Superior temporal gyrus (tissue), 1 donor: ENCODE data around the gene HOXB2.
"Not testable (repeated sequence)": the region's sequence is repeated elsewhere in the genome, so short reads cannot be mapped to it uniquely, and the experiment has no call there.

ENCODE experiments used
- DNase-seq: peaks from one replicate; pipeline ENCODE4 v3.0.0-alpha.2; 2016; ENCODE audit errors: extremely low spot score

The HOXB2 gene

DNA sequence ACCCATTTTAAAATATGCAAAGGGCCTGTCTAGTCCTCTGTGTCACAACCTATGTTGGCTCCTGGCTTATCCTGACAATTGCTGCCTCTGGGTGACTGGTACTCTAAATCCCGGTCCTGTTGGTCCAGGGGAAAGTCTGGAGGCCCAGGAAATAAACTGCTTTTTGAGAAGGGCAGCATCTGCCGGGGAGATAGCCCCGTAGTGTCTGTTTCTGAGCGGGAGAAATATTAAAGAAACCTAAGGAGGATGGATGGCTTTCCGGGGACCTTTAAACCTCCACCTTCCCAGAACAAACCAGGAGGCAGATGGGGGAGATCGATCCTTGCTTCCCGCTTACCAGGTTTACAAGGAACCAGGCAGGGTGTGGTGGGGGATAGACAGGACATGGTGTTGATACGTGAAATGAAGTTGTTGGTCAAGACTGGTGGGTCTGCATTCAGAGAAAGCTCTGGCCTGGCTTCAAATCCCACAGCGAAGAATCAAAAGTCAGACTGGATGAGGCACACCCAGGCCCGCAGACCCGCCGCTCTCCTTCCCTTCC lies 3.8 kb downstream of the HOXB2 start:
- DNase-seq, result no peak

DNA sequence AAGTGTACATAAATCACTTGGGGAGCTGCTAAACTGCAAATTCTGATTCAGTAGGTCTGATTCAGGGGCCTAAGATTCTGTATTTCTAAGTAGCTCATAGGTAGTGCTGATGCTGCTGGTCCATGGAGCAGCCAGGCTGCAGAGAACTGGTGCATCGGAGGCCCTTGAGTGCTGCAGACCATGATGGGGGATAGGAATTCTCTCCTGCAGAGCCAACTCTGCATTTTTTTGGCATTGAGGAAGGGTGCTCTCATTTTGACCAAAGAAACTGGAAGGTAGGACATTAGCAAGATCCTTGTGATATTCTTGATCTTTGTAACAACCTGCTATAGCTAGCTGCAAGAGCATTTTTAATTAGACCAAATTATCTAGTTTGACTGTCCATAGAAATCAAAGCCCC lies 4.7 kb downstream of the HOXB2 start:
- no peak for DNase-seq

DNA sequence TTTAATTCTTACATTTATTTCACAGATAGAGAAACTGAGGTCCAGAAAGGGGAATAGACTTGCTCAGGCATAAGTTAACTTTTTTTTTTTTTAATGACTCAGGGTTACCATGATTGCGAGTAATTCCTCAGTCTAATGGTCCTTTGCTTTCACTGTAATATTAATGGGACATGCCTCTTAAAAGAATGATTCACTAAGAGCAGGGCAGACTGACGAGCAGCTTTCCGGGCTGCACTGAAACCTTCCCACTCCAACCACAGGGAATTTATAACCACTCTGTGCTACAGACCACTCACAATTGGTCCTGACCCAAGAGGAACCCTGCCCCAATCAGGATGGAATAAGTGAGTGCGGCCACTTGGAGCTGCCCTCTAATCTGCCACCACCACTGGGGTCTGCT lies 5.7 kb downstream of the HOXB2 start:
- DNase-seq, result no peak

DNA sequence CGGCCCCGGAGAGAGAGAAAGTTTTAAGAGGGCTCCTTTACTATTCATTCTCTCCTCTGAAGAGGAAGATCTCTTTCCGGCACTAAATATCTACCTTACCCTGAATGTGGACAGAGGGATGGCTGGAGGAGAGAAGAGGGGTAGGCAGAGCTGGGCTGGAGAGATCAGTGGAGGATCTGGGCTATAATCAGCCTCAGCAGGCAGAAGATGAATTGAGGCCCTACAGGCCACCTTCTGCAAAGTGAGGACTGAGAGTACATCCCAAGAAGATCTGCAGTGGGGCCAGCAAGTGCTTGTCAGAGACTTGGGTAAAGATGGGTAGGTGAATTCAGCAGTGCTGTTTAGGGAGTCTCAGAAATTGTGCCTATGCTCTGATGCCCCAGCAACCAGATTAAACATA lies 7.6 kb downstream of the HOXB2 start:
- DNase-seq, result no peak

DNA sequence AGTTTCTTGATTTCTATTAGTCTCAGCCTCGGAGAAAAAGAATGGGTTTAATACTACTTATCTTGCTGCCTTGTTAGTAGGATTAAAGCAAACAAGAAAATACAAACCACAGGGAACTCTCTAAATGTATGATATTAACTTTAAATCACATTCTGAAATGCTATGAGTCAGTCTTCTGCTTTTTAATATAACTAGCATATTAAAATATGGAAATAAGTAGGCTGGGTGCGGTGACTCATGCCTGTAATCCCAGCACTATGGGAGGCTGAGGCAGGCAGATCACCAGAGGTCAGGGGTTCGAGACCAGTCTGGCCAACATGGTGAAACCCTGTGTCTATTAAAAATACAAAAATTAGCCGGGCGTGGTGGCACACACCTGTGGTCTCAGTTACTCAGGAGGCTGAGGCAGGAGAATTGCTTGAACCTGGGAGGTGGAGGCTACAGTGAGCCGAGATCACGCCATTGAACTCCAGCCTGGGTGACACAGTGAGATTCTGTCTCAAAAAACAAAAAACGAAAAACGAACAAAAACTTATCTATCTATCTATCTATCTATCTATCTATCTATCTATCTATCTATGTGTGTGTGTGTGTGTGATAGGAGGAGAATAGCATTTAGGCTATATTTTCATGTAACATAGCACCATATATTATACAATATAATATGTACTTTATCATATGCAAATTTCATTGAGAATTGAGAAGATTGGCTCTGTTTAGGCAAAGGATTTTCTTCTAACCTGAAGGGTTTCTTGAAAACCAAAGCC lies 8.9 kb downstream of the HOXB2 start:
- DNase-seq, result not testable (repeated sequence)

DNA sequence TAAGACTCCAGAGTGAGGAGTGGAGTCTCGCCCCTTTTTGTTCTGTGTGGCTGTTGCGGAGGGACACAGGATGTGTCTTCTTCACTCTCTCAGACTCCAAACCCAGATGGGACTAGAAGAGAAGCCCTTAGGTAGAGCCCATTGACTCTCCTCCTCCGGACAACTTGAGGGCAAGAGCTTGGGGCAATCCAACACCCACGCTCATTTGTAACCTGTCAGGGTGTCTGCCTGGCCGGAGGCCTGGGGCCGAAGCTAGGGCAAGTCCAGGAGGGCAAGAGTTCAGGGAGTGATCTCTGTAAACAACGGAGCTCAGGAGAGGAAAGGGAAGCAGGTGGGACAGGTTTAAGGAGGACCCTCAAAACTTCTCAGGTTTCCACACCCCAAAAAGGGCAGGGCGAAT lies 12.6 kb downstream of the HOXB2 start:
- no peak for DNase-seq

DNA sequence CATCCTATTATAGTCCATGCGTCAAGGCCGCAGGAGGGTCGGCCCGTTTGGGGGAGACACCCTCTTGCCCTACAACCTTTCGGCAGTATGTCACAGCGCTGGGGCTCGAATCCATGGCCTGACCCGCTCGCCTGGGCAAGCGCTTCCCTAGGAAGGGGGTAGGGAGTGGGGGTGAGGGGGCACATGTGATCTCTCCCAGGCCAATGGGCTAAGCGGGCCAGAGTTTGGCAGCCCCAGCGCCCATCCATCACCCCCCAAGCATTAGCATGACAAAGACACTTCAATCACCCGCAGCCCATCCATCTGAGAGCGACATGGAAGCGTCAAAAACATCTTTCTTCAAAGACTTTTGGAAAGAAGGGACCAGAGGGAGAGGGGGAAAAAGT lies 14.0 kb downstream of the HOXB2 start, which contains the start of gene HOXB1:
Gene HOXB1 (minus strand): TSS at position 125 of the 386 bp plus-strand sequence. CDS start 107 bp downstream, at position 18.
- no peak for DNase-seq

DNA sequence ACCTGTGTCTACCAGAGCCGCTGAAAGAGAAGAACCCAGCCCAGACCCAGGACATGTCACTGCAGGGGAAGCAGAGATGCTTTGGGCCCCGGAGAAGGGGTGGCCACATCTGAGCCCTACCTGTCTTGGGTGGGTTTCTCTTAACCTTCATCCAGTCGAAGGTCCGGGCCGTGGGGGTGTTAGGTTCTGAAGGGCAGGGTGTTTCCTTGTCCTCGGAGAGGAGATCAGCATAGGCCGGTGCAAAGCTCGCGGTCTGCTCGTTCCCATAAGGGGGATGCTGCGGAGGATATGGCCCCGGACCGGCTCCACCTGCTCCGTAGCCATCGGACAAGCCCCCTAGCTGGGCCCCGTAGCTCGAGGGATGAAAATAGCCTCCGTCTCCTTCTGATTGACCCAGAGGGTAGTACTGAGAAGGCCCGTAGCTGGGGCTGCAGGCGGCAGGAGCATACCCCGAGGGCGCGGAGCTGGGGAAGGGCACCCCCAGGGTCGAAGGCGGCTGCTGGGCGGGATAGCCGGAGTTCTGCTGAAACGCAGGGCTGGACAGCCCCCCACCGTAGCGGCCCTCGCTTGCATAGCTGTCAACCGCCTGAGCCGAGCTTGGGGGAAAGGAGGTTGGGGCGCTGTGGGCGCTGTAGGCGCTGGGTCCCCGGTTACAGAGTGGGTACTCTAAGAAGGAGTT lies 14.6 kb downstream of the HOXB2 start:
- DNase-seq, result no peak

DNA sequence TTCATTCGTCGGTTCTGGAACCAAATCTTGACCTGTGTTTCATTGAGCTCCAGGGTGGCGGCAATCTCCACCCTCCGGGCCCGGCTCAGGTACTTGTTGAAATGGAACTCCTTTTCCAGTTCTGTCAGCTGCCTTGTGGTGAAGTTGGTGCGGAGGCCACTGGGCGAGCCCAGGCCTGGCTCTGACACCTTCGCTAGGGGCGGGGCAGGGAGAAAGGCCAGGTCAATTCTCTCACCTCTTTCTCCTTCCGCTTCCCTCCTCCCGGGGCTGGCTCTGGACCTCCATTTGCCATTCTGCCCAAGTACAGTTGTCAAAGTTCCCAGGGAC lies 15.3 kb downstream of the HOXB2 start:
- no peak for DNase-seq

DNA sequence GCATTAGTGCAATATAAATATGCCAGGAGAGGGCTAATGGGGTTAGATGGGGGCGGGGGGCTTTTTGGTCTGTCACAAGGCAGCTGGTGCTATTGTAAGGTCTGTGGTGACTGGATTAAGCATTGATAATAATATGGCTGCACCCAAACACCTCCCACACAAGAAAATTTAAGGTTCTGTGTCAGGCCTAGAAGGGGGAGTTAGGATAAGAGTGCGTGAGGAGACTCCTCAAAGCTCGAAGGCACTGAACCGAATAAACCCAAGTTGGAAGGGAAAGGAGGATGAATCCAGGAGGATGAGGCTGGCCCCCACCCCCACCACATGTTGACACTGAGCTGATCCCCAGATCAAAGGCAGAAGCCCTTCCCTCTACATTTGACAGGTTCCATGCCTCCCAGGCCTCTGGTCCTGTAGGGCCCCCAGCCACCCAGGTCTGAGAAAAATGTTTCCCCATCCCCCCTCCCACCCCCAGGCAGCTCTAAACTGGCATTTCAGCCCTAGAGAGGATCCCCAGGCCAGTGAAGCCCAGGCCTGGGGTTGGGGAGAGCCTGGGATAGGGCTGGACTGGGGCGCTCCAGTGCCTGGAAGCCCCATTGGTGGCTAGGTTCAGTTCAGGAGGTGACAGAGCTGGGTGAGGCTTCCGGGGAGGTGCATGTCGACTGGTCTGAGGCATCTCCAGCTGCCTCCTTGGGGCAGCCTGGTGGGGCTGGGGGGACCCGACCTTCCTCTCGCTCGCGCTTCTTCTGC lies 15.8 kb downstream of the HOXB2 start:
- no peak for DNase-seq

DNA sequence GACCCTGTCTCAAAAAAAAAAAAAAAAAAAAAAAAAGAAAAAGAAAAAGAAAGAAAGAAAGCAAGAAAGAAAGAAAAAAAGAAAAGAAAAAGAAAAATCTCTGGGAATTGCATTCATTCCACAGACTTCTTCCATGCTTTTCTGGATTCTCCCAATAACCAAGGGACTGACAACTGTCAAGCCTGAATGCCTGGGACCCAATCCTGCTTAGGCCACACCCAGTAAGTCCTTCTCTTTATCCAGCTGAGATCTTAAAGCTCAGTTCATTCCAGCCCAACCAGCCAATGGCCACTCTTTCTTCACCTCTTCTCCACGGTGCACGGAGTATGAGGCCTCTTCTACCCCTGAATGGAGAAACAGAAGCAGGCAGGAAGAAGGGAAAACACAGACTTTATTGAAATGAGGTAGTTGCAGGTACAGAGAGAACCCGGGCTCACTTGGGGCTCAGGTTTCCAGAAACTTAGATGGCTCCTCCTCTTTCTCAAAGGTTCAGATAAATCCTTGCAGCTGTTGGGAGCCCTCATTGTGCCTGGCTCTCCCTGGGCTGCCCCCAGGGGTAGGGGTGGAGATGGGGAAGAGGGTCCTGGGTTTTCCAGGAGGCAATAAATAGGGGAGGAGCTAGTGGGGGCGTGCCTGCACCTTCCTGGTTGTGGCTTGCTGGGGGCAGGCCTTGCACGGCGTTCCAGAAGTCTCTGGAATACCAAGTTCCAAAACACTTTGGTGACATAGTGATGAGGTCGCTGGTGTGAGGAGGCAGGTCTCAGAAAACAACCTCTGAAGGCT lies 16.6 kb downstream of the HOXB2 start:
- DNase-seq, result no peak

DNA sequence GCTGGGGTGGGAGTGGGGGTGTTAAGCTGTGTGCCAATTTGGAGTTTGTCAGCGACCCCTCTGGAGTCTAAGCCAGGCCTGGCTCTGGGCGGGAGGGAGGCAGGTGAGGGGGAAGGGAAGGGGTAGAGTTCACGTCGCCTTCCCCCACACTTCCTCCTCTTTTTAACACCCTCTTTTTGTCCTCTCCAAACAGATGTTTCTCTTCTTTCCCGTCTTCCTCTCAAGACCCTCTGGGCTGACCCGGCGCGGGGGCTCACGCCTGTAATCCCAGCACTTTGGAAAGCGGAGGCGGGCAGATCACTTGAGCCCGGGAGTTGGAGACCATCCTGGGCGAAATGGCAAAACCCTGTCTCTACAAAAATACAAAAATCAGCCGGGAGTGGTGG lies 17.4 kb downstream of the HOXB2 start:
- DNase-seq, result no peak

DNA sequence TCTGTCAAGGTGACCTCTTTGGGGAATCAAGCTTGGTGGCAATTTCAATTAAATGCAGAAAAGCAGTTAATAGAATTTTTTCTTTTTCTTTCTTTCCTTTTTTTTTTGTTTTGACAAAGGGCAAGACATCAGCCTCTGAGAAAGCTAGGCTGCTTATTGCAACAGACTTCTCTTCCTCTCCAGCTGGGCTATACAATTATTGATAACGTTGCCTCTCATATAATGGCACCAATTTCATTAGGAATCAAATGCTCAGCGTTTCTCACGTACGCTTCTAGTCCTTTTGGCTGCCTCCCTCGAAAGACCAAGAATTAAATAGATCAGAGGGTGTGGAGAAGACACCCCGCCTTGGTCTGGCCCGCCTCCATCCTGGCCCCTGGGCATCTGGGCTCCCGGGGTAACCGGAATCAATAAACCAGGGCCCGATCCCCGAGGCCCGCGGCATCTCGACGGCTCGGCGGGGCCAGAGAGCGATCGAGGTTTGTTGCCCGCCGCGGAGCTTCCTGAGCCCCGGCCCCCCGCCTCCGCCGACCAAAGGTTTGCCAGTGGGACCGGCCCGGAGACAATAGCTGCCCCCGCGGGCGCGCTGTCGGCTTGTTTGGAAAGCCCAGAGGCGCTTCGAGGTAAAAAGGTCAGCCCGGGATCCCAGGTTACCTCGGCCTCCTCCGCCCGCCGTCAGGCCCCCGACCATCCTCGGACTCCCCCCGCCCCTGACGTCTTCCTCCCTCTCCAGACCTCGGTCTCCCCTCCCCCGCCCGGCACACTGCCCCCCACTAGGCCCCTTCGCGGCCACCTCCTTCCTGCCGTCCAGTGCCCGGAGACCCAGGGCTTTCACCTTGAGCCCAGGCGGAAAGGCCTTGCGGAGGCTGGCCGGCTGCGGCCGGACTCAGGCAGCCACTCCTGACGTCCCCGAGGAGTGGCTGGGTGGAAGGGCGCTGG lies 18.0 kb downstream of the HOXB2 start:
- DNase-seq, result no peak

DNA sequence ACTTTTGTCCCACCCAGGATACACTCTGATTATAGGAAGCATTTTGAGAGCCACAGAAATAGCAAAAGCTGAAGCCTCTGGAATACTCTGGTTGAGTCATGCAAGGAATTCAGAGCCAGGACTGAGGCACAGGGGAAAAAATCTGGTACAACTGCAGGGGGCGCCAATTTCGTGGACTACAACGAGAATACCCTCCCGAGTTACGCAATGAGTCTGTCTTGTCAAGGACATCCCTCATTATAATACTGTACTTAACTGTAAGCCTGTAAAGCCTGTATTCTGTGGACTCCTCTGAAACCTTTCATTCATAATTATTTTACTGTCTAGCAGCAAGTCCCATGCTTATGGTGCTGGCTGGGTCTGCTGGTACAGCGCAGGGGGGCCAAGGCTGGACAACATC lies 21.9 kb downstream of the HOXB2 start:
- DNase-seq, result no peak

DNA sequence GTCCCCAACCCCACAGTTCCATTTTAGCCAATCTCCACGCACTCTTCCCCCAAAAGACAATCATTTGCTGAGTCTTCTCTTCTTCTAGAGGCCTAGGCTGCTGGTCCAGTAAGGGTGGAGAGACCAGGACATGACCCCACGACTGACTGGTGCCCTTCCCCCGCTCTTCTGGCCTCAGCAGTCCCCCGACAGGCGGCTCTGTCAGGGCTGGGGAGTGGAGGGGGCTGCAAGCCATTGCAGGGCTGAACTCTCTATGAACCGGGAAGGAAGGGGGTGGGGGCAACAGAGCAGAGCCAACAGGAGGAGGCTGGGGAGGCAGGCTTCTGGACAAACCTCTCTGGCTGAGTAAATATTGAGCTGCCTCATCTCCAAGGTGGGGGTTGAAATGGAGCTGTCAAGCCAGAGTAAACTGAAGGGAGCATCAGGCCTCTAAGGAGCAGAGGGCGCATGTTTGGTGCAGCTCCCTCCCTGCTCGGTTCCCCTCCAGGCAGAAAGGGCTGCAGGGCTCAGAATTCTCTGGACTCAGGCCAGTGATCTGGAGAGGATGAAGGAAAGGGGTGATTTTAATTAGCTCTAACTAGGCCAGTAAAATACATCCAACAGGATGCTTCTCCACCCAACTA lies 22.8 kb downstream of the HOXB2 start:
- no peak for DNase-seq

DNA sequence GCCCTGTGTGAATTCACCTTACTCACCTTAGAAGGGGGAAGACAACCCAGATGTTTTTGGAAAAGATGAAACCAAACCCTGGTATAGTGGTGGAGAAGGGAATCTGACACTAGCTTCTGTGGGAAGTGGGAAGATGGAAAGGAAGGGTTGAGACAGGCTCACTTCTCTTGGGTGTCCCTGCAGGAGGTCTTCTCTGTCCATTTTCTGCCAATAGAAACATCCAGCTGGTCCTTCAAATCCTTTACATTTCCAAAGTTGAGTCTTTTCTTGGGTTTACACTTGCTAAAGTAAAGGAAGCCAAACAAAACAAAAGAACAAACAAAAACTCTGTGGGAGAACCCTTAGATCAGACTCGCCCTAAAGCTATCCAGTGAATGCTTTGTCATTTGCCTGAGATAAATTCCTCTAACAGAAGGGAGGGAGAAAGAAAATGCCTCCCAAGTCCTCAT lies 24.3 kb downstream of the HOXB2 start:
- no peak for DNase-seq

DNA sequence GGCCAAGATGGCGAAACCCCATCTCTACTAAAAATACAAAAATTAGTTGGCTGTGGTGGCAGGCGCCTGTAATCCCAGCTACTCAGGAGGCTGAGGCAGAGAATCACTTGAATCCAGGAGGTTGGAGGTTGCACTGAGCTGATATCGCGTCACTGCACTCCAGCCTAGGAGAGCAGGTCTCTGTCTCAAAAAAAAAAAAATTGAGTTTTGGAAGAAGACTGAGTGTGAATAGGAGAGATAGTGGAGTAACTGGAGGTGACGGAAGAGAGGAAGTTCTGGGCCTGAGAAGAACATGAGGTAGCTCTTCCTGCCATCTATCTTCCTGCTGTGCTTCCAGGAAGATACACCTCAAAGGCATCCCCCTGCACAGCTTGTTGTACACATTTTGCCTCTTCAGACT lies 25.5 kb downstream of the HOXB2 start:
- no peak for DNase-seq

DNA sequence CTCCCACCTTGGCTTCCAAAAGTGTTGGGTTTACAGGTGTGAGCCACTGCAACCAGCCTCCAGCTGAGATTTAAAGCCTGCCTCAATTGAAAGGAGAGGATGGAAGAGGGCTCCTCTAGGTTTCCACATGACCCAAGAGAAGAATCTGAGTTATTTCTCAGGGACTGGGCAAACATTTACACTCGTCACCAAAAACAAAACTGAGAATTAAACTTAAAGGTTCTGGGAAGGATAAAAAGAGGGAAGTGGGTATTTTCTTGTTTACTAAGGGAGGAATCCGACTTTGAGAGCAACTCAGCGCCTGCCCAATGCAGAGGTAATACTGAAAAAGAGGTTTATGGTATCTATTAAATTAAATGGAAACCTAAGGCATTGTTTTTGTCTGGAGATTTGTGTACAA lies 27.4 kb downstream of the HOXB2 start:
- no peak for DNase-seq

DNA sequence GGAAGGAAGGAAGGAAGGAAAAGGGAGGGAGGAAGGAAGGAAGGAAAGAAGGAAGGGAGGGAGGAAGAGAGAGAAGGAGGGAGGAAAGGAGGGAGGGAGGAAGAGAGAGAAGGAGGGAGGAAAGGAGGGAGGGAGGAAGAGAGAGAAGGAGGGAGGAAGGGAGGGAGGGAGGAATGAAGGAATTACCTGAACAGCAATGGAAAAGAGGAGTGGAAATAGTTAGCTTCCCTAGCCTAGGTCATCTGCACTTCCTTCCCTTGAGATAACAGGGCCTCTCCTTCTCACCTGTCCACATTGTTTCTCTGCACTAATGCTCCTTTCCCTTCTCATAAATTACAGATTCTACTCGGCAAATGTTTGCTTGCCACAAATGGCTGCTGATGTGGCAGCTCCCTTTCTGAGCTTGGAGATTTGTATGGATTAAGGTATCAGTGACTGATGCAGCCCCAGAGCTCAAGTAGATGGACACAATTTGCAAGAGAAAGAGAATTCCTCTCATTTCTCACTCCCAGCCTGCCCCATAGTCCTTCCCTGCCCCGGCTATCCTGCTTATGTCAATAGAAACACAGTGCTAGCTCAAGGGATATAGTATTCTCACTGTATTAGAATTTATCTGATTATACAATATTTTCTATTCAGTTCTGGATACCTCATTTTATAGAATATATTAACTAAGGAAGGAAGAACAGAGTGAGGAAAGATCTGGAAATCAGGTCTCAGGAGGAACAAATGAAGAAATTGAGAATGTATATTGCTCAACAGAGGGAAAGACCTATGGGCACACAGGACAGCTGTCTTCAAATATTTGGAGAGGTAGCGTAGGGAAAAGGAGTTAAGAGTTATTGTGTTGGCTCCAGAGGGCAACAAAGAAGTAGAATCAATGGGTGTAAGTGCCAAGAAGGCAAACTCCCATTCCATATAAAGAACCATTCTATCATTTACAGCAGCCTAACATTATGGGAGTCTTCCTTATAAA lies 28.7 kb downstream of the HOXB2 start:
- DNase-seq, result no peak
